GM23338 (cell line): ENCODE results near the gene TSPAN5. TPM values are rescaled to one million over a fixed set of nuclear protein-coding genes. Genes with fewer than 3 reads are reported as not detected.

Source experiments
- ATAC-seq: fragments of 200-7000 bp; cut with Tn5 transposase; 3 replicates; pipeline ENCODE4 v1.9.1; 2020
- DNase-seq: peaks from one replicate; pipeline ENCODE4 v3.0.0-alpha.2; 2015; ENCODE audit warnings: low spot score
- H2AFZ ChIP-seq: fragments of 200-600 bp; sonication (generic); 2 replicates; pipeline ENCODE4 v1.8.0; 2016; ENCODE audit warnings: antibody characterized with exemption, mild to moderate bottlenecking, moderate library complexity
- H3F3A ChIP-seq: fragments of 200-600 bp; sonication (generic); replicated peaks from 2 replicates; pipeline ENCODE4 v1.8.0; 2017; ENCODE audit warnings: antibody characterized with exemption, mixed run types, low read depth
- H3K27ac ChIP-seq: fragments of 200-600 bp; sonication (generic); 2 replicates; pipeline ENCODE4 v1.6.1; 2016; ENCODE audit warnings: low read depth
- H3K27me3 ChIP-seq: fragments of 200-600 bp; sonication (generic); 2 replicates; pipeline ENCODE4 v1.8.0; 2016; ENCODE audit warnings: mild to moderate bottlenecking, mixed run types, moderate library complexity; ENCODE audit not compliant: insufficient read depth
- H3K36me3 ChIP-seq: fragments of 200-600 bp; sonication (generic); 2 replicates; pipeline ENCODE4 v1.8.0; 2016; ENCODE audit warnings: mild to moderate bottlenecking; ENCODE audit not compliant: insufficient read depth
- H3K4me1 ChIP-seq: fragments of 200-600 bp; sonication (generic); 2 replicates; pipeline ENCODE4 v1.8.0; 2016; ENCODE audit warnings: mild to moderate bottlenecking, moderate library complexity; ENCODE audit not compliant: insufficient read depth
- H3K4me2 ChIP-seq: fragments of 200-600 bp; sonication (generic); 2 replicates; pipeline ENCODE4 v1.7.1; 2017; ENCODE audit warnings: mixed run types
- H3K4me3 ChIP-seq: fragments of 200-600 bp; sonication (generic); 2 replicates; pipeline ENCODE4 v1.6.1; 2016; ENCODE audit warnings: mixed run types
- H3K79me2 ChIP-seq: fragments of 200-600 bp; sonication (generic); replicated peaks from 2 replicates; pipeline ENCODE4 v1.8.0; 2017; ENCODE audit warnings: mild to moderate bottlenecking; ENCODE audit not compliant: insufficient read depth
- H3K9me2 ChIP-seq: fragments of 200-600 bp; sonication (generic); 2 replicates; pipeline ENCODE4 v1.8.0; 2017; ENCODE audit not compliant: insufficient read depth
- H4K20me1 ChIP-seq: fragments of 200-600 bp; sonication (generic); replicated peaks from 2 replicates; pipeline ENCODE4 v1.8.0; 2017; ENCODE audit warnings: mild to moderate bottlenecking; ENCODE audit not compliant: insufficient read depth
- H3K27ac Mint-ChIP-seq: 2 replicates; pipeline ENCODE4 v1.8.0; 2020; ENCODE audit warnings: inconsistent platforms, mild to moderate bottlenecking, moderate library complexity, mixed read lengths
- H3K27me3 Mint-ChIP-seq: 3 replicates; pipeline ENCODE4 v1.8.0; 2022; ENCODE audit warnings: low read depth, mild to moderate bottlenecking, moderate library complexity, mixed read lengths, inconsistent platforms; ENCODE audit not compliant: insufficient read depth, poor library complexity
- H3K36me3 Mint-ChIP-seq: 3 replicates; pipeline ENCODE4 v1.8.0; 2021; ENCODE audit warnings: low read depth, mild to moderate bottlenecking, inconsistent platforms, moderate library complexity, mixed read lengths
- H3K4me1 Mint-ChIP-seq: 3 replicates; pipeline ENCODE4 v1.8.0; 2020; ENCODE audit warnings: mild to moderate bottlenecking, inconsistent platforms, mixed read lengths
- H3K4me3 Mint-ChIP-seq: 3 replicates; pipeline ENCODE4 v1.8.0; 2021; ENCODE audit warnings: moderate library complexity, mild to moderate bottlenecking, inconsistent platforms, mixed read lengths
- H3K9me3 Mint-ChIP-seq: 3 replicates; pipeline ENCODE4 v1.8.0; 2020; ENCODE audit warnings: moderate library complexity, mild to moderate bottlenecking, inconsistent platforms, mixed read lengths
- CREB1 ChIP-seq: fragments of 250-450 bp; sonication (Bioruptor Pico); IDR thresholded peaks from 2 replicates; pipeline ENCODE4 v1.5.0; 2020; ENCODE audit warnings: low read depth, mild to moderate bottlenecking, moderate library complexity
- ZNF114 ChIP-seq: fragments of 250-450 bp; sonication (Bioruptor Pico); IDR thresholded peaks from 2 replicates; pipeline ENCODE4 v1.5.0; 2020; ENCODE audit warnings: mild to moderate bottlenecking, moderate library complexity
- polyA plus RNA-seq: library from polyadenylated mRNA; unstranded; fragments of >200 nt; fragmentation: Nextera tagmentation; extraction: Ambion mirVana; gene quantifications from 2 replicates; pipeline ENCODE4 v1.2.1, GENCODE V29; 2016
- total RNA-seq: library from RNA; depleted of rRNA; stranded (reverse); fragments of >200 nt; shearing (Covaris generic); gene quantifications from 2 replicates; pipeline ENCODE4 v1.2.3, GENCODE V29; 2014
- TF ChIP-seq, protein P1 (sequence below): fragments of 250-450 bp; sonication (Bioruptor Pico); IDR thresholded peaks from 2 replicates; pipeline ENCODE4 v1.5.0; 2020; ENCODE audit warnings: mild to moderate bottlenecking, moderate library complexity
- TF ChIP-seq, protein P2 (sequence below): IDR thresholded peaks from one replicate; pipeline ENCODE4 v1.6.1; 2018; ENCODE audit warnings: antibody characterized with exemption; ENCODE audit not compliant: unreplicated experiment
- TF ChIP-seq, protein P3 (sequence below), 2 experiments: fragments of 200-600 bp in 1 of 2; sonication (generic) in 1 of 2; conservative IDR thresholded peaks; 2 replicates each; pipeline versions ENCODE4 v1.5.1 to v1.6.1; 2016 to 2017; ENCODE audit warnings: antibody characterized with exemption in 2 of 2, low read depth in 2 of 2, mild to moderate bottlenecking in 2 of 2, moderate library complexity in 1 of 2

The TSPAN5 gene
- total and polyA plus RNA-seq, 2 experiments from 2014 or later: 18.6 to 21.5 TPM

DNA sequence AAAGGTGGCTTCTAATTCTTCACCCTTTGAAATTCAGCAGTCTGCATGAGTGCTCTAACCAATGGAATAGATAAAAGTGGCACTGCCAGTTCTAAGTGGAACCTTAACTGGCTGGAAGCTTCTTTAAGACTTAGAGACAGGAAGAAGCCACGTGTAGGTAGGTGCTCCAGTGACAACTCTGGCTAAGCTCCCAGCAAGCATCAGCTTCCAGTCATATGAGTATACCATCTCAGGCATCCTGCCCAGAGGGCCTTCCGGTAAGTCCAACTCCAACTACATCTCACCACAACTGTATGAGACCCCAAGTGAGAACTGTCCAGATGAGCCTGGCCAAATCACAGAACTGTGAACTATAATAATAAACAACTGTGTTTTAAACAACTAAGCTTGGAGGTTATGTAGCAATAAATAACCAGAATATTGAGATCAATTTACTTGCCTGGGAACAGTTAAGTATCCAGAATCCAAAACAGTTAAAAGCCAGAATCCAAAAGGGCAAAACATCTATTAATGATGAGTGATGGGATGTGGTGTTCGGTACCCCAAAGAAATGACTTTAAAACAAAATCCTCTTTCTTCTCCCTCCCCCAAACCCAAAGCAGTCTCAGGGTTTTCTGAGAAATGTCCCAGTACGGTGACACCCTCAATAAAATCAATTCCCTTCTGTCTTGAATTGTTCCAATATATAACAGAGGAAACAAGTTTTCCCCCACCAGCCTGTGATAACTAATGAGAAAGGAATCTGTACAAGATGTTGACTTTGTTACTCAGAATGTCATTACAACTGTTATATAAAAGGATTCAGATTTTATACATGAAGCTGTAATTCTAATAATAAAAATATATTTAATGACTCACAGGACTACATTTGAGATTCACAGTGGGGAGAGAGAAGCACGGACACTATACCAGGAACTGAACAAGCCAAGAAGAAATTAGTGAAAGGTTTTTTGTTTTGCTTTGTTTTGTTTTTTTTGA is 4.2 kb downstream of the TSPAN5 start:
- H3K27me3 ChIP-seq: peaks cover 26% of the 10 kb centered on the region
- Mint-ChIP-seq H3K4me1 (peaks cover 19% of the 10 kb centered on the region), H3K36me3 (peaks cover 28% of the 10 kb centered on the region), H3K9me3 (peaks cover 12% of the 10 kb centered on the region), H3K27ac (no peak overlapping the region), H3K27me3 (peaks cover 8% of the 10 kb centered on the region), H3K4me3 (no peak overlapping the region)
- H3K4me2 ChIP-seq: no peak overlapping the region
- peaks cover 7% of the 10 kb centered on the region; the same call in 1 of the 2 replicates for H3F3A ChIP-seq
- H3K36me3 ChIP-seq: no peaks in the 10 kb centered on the region; the same call in 1 of the 2 replicates
- DNase-seq (no peak), ATAC-seq (no peak)
- no peak overlapping the region for H3K27ac ChIP-seq
- peaks cover 82% of the 10 kb centered on the region for H3K79me2 ChIP-seq
- no peak overlapping the region for H3K4me3 ChIP-seq
- H4K20me1 ChIP-seq: no peaks in the 10 kb centered on the region
- H3K4me1 ChIP-seq: peaks cover 19% of the 10 kb centered on the region
- H3K9me2 ChIP-seq: no peaks in the 10 kb centered on the region
- no peak overlapping the region for H2AFZ ChIP-seq
- TF ChIP-seq, protein P1, sequence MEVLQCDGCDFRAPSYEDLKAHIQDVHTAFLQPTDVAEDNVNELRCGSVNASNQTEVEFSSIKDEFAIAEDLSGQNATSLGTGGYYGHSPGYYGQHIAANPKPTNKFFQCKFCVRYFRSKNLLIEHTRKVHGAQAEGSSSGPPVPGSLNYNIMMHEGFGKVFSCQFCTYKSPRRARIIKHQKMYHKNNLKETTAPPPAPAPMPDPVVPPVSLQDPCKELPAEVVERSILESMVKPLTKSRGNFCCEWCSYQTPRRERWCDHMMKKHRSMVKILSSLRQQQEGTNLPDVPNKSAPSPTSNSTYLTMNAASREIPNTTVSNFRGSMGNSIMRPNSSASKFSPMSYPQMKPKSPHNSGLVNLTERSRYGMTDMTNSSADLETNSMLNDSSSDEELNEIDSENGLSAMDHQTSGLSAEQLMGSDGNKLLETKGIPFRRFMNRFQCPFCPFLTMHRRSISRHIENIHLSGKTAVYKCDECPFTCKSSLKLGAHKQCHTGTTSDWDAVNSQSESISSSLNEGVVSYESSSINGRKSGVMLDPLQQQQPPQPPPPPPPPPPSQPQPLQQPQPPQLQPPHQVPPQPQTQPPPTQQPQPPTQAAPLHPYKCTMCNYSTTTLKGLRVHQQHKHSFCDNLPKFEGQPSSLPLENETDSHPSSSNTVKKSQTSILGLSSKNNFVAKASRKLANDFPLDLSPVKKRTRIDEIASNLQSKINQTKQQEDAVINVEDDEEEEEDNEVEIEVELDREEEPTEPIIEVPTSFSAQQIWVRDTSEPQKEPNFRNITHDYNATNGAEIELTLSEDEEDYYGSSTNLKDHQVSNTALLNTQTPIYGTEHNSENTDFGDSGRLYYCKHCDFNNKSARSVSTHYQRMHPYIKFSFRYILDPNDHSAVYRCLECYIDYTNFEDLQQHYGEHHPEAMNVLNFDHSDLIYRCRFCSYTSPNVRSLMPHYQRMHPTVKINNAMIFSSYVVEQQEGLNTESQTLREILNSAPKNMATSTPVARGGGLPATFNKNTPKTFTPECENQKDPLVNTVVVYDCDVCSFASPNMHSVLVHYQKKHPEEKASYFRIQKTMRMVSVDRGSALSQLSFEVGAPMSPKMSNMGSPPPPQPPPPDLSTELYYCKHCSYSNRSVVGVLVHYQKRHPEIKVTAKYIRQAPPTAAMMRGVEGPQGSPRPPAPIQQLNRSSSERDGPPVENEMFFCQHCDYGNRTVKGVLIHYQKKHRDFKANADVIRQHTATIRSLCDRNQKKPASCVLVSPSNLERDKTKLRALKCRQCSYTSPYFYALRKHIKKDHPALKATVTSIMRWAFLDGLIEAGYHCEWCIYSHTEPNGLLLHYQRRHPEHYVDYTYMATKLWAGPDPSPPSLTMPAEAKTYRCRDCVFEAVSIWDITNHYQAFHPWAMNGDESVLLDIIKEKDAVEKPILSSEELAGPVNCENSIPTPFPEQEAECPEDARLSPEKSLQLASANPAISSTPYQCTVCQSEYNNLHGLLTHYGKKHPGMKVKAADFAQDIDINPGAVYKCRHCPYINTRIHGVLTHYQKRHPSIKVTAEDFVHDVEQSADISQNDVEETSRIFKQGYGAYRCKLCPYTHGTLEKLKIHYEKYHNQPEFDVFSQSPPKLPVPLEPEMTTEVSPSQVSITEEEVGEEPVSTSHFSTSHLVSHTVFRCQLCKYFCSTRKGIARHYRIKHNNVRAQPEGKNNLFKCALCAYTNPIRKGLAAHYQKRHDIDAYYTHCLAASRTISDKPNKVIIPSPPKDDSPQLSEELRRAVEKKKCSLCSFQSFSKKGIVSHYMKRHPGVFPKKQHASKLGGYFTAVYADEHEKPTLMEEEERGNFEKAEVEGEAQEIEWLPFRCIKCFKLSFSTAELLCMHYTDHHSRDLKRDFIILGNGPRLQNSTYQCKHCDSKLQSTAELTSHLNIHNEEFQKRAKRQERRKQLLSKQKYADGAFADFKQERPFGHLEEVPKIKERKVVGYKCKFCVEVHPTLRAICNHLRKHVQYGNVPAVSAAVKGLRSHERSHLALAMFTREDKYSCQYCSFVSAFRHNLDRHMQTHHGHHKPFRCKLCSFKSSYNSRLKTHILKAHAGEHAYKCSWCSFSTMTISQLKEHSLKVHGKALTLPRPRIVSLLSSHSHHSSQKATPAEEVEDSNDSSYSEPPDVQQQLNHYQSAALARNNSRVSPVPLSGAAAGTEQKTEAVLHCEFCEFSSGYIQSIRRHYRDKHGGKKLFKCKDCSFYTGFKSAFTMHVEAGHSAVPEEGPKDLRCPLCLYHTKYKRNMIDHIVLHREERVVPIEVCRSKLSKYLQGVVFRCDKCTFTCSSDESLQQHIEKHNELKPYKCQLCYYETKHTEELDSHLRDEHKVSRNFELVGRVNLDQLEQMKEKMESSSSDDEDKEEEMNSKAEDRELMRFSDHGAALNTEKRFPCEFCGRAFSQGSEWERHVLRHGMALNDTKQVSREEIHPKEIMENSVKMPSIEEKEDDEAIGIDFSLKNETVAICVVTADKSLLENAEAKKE (CRISPR knock-in tag): no peak
- TF ChIP-seq, protein P2, sequence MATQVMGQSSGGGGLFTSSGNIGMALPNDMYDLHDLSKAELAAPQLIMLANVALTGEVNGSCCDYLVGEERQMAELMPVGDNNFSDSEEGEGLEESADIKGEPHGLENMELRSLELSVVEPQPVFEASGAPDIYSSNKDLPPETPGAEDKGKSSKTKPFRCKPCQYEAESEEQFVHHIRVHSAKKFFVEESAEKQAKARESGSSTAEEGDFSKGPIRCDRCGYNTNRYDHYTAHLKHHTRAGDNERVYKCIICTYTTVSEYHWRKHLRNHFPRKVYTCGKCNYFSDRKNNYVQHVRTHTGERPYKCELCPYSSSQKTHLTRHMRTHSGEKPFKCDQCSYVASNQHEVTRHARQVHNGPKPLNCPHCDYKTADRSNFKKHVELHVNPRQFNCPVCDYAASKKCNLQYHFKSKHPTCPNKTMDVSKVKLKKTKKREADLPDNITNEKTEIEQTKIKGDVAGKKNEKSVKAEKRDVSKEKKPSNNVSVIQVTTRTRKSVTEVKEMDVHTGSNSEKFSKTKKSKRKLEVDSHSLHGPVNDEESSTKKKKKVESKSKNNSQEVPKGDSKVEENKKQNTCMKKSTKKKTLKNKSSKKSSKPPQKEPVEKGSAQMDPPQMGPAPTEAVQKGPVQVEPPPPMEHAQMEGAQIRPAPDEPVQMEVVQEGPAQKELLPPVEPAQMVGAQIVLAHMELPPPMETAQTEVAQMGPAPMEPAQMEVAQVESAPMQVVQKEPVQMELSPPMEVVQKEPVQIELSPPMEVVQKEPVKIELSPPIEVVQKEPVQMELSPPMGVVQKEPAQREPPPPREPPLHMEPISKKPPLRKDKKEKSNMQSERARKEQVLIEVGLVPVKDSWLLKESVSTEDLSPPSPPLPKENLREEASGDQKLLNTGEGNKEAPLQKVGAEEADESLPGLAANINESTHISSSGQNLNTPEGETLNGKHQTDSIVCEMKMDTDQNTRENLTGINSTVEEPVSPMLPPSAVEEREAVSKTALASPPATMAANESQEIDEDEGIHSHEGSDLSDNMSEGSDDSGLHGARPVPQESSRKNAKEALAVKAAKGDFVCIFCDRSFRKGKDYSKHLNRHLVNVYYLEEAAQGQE: no peak
- TF ChIP-seq ZNF114: no peak
- TF ChIP-seq, protein P3, sequence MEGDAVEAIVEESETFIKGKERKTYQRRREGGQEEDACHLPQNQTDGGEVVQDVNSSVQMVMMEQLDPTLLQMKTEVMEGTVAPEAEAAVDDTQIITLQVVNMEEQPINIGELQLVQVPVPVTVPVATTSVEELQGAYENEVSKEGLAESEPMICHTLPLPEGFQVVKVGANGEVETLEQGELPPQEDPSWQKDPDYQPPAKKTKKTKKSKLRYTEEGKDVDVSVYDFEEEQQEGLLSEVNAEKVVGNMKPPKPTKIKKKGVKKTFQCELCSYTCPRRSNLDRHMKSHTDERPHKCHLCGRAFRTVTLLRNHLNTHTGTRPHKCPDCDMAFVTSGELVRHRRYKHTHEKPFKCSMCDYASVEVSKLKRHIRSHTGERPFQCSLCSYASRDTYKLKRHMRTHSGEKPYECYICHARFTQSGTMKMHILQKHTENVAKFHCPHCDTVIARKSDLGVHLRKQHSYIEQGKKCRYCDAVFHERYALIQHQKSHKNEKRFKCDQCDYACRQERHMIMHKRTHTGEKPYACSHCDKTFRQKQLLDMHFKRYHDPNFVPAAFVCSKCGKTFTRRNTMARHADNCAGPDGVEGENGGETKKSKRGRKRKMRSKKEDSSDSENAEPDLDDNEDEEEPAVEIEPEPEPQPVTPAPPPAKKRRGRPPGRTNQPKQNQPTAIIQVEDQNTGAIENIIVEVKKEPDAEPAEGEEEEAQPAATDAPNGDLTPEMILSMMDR (conservative IDR thresholded peaks at IDR 0.05; ENCODE audit: low read depth in 2 of 2): no peak
- TF ChIP-seq CREB1 (CRISPR knock-in tag): no peak
